HEK293 (cell line): ENCODE results near the gene NAT14.
A peak's percentile ranks its signal among the peaks of the same experiment; 100 is the strongest.

Source experiments
- ATF2 ChIP-seq: fragments of 450-650 bp; formaldehyde crosslinking; IDR thresholded peaks from 2 replicates; pipeline ENCODE4 v1.5.1; 2016; ENCODE audit warnings: missing biosample characterization, missing genetic modification characterization, low read depth
- BCL11A ChIP-seq: fragments of 450-650 bp; formaldehyde crosslinking; IDR thresholded peaks from 2 replicates; pipeline ENCODE4 v1.5.1; 2016; ENCODE audit warnings: low read depth, missing biosample characterization, missing genetic modification characterization
- EGR2 ChIP-seq: fragments of 450-650 bp; formaldehyde crosslinking; IDR thresholded peaks from 2 replicates; pipeline ENCODE4 v1.5.1; 2016; ENCODE audit warnings: low read depth, missing biosample characterization, missing genetic modification characterization
- MEIS1 ChIP-seq: sonication (generic); formaldehyde crosslinking; IDR thresholded peaks from 2 replicates; pipeline ENCODE4 v1.8.1; 2022; ENCODE audit warnings: missing genetic modification reagents, mild to moderate bottlenecking, borderline replicate concordance
- ZBTB26 ChIP-seq: fragments of 450-650 bp; formaldehyde crosslinking; optimal IDR thresholded peaks from 2 replicates; pipeline ENCODE3; 2016; ENCODE audit warnings: missing biosample characterization, mild to moderate bottlenecking, missing genetic modification characterization
- ZBTB48 ChIP-seq: fragments of 450-650 bp; formaldehyde crosslinking; IDR thresholded peaks from 2 replicates; pipeline ENCODE4 v1.5.1; 2016; ENCODE audit warnings: missing biosample characterization, missing genetic modification characterization
- ZFP3 ChIP-seq: fragments of 450-650 bp; formaldehyde crosslinking; IDR thresholded peaks from 2 replicates; pipeline ENCODE4 v1.5.1; 2016; ENCODE audit warnings: low read depth, missing biosample characterization, missing genetic modification characterization
- ZNF133 ChIP-seq: fragments of 450-650 bp; formaldehyde crosslinking; IDR thresholded peaks from 2 replicates; pipeline ENCODE4 v1.5.1; 2016; ENCODE audit warnings: missing biosample characterization, missing genetic modification characterization
- ZNF157 ChIP-seq: fragments of 450-650 bp; formaldehyde crosslinking; IDR thresholded peaks from 2 replicates; pipeline ENCODE4 v1.5.1; 2016; ENCODE audit warnings: missing biosample characterization, missing genetic modification characterization
- ZNF175 ChIP-seq: fragments of 450-650 bp; formaldehyde crosslinking; IDR thresholded peaks from 2 replicates; pipeline ENCODE4 v1.5.1; 2016; ENCODE audit warnings: missing biosample characterization, missing genetic modification characterization
- ZNF280C ChIP-seq: fragments of 450-650 bp; formaldehyde crosslinking; IDR thresholded peaks from 2 replicates; pipeline ENCODE4 v1.5.1; 2016; ENCODE audit warnings: missing biosample characterization, missing genetic modification characterization
- ZNF302 ChIP-seq: fragments of 450-650 bp; formaldehyde crosslinking; IDR thresholded peaks from 2 replicates; pipeline ENCODE4 v1.5.1; 2016; ENCODE audit warnings: missing biosample characterization, missing genetic modification characterization, low read depth
- ZNF335 ChIP-seq: fragments of 450-650 bp; formaldehyde crosslinking; conservative IDR thresholded peaks from 2 replicates; pipeline ENCODE4 v1.5.1; 2016; ENCODE audit warnings: missing biosample characterization, missing genetic modification characterization
- ZNF341 ChIP-seq: fragments of 450-650 bp; formaldehyde crosslinking; IDR thresholded peaks from 2 replicates; pipeline ENCODE4; 2016; ENCODE audit warnings: low read depth, missing biosample characterization, missing genetic modification characterization
- ZNF354C ChIP-seq: fragments of 450-650 bp; formaldehyde crosslinking; IDR thresholded peaks from 2 replicates; pipeline ENCODE4 v1.5.1; 2016; ENCODE audit warnings: missing biosample characterization, missing genetic modification characterization, low read depth, borderline replicate concordance
- ZNF366 ChIP-seq: fragments of 450-650 bp; formaldehyde crosslinking; conservative IDR thresholded peaks from 2 replicates; pipeline ENCODE4 v1.5.1; 2016; ENCODE audit warnings: missing biosample characterization, missing genetic modification characterization
- ZNF404 ChIP-seq: fragments of 450-650 bp; formaldehyde crosslinking; IDR thresholded peaks from 2 replicates; pipeline ENCODE4 v1.5.1; 2017; ENCODE audit warnings: missing biosample characterization, missing genetic modification characterization
- ZNF416 ChIP-seq: fragments of 450-650 bp; formaldehyde crosslinking; IDR thresholded peaks from 2 replicates; pipeline ENCODE4 v1.5.1; 2016; ENCODE audit warnings: missing biosample characterization, missing genetic modification characterization
- ZNF449 ChIP-seq: fragments of 450-650 bp; formaldehyde crosslinking; IDR thresholded peaks from 2 replicates; pipeline ENCODE4 v1.5.1; 2017; ENCODE audit warnings: missing biosample characterization, mild to moderate bottlenecking, missing genetic modification characterization, moderate library complexity
- ZNF501 ChIP-seq: fragments of 450-650 bp; formaldehyde crosslinking; IDR thresholded peaks from 2 replicates; pipeline ENCODE4 v1.5.1; 2016; ENCODE audit warnings: missing biosample characterization, missing genetic modification characterization
- ZNF514 ChIP-seq: fragments of 450-650 bp; formaldehyde crosslinking; IDR thresholded peaks from 2 replicates; pipeline ENCODE4 v1.5.1; 2016; ENCODE audit warnings: missing biosample characterization, missing genetic modification characterization
- ZNF521 ChIP-seq: fragments of 450-650 bp; formaldehyde crosslinking; IDR thresholded peaks from 2 replicates; pipeline ENCODE4 v1.5.1; 2017; ENCODE audit warnings: missing biosample characterization, mild to moderate bottlenecking, missing genetic modification characterization
- ZNF530 ChIP-seq: fragments of 450-650 bp; formaldehyde crosslinking; IDR thresholded peaks from 2 replicates; pipeline ENCODE4 v1.5.1; 2016; ENCODE audit warnings: low read depth, missing biosample characterization, missing genetic modification characterization
- ZNF549 ChIP-seq: fragments of 450-650 bp; IDR thresholded peaks from 2 replicates; pipeline ENCODE4 v1.5.1; 2018; ENCODE audit warnings: missing biosample characterization, missing genetic modification characterization, mild to moderate bottlenecking, inconsistent platforms, moderate library complexity
- ZNF623 ChIP-seq: fragments of 450-650 bp; formaldehyde crosslinking; IDR thresholded peaks from 2 replicates; pipeline ENCODE4 v1.5.1; 2016; ENCODE audit warnings: missing biosample characterization, missing genetic modification characterization
- ZNF660 ChIP-seq: fragments of 450-650 bp; IDR thresholded peaks from 2 replicates; pipeline ENCODE4 v1.5.1; 2018; ENCODE audit warnings: missing biosample characterization, mild to moderate bottlenecking, missing genetic modification characterization
- ZNF664 ChIP-seq: fragments of 450-650 bp; formaldehyde crosslinking; IDR thresholded peaks from 2 replicates; pipeline ENCODE4 v1.5.1; 2016; ENCODE audit warnings: missing biosample characterization, missing genetic modification characterization
- ZNF677 ChIP-seq: fragments of 450-650 bp; IDR thresholded peaks from 2 replicates; pipeline ENCODE4 v1.5.0; 2018; ENCODE audit warnings: missing biosample characterization, mild to moderate bottlenecking, missing genetic modification characterization, moderate library complexity
- ZNF747 ChIP-seq: fragments of 450-650 bp; formaldehyde crosslinking; IDR thresholded peaks from 2 replicates; pipeline ENCODE4 v1.5.1; 2016; ENCODE audit warnings: missing biosample characterization, missing genetic modification characterization
- ZNF76 ChIP-seq: fragments of 450-650 bp; formaldehyde crosslinking; IDR thresholded peaks from 2 replicates; pipeline ENCODE4; 2016; ENCODE audit warnings: low read depth, missing biosample characterization, missing genetic modification characterization, borderline replicate concordance
- ZNF837 ChIP-seq: fragments of 450-650 bp; formaldehyde crosslinking; IDR thresholded peaks from 2 replicates; pipeline ENCODE4 v1.5.1; 2016; ENCODE audit warnings: missing biosample characterization, missing genetic modification characterization
- TF ChIP-seq, protein P1 (sequence below): fragments of 450-650 bp; formaldehyde crosslinking; IDR thresholded peaks from 2 replicates; pipeline ENCODE4 v1.5.1; 2016; ENCODE audit warnings: missing biosample characterization, missing genetic modification characterization
- TF ChIP-seq, protein P2 (sequence below): fragments of 450-650 bp; formaldehyde crosslinking; IDR thresholded peaks from 2 replicates; pipeline ENCODE4 v1.5.1; 2016; ENCODE audit warnings: missing biosample characterization, missing genetic modification characterization

NAT14 gene

GRCh38 chr19:55486971-55487923, 2.3 kb downstream of the NAT14 start (continued):
- TF ChIP-seq ZNF660 (tag by site-specific recombination) = peak; percentile 81
- no peak for TF ChIP-seq MEIS1 (CRISPR knock-in tag)
- TF ChIP-seq ZNF747 (tag by site-specific recombination) = no peak
- no peak for TF ChIP-seq ZNF404 (tag by site-specific recombination)
- TF ChIP-seq ZNF677 = no peak
- TF ChIP-seq ZBTB26 (tag by site-specific recombination) = no peak
- TF ChIP-seq ZNF449 (tag by site-specific recombination) = no peak
- TF ChIP-seq, protein P1, sequence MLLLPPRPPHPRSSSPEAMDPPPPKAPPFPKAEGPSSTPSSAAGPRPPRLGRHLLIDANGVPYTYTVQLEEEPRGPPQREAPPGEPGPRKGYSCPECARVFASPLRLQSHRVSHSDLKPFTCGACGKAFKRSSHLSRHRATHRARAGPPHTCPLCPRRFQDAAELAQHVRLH = no peak
- no peak for TF ChIP-seq EGR2 (tag by site-specific recombination)
- no peak for TF ChIP-seq ATF2 (tag by site-specific recombination)
- TF ChIP-seq ZNF280C = no peak
- no peak for TF ChIP-seq ZNF549 (tag by site-specific recombination)
- no peak for TF ChIP-seq ZNF514 (tag by site-specific recombination)
- TF ChIP-seq ZNF175 (tag by site-specific recombination) = no peak
- TF ChIP-seq ZNF416 = no peak
- TF ChIP-seq ZNF354C (tag by site-specific recombination) = no peak
- TF ChIP-seq ZBTB48 (tag by site-specific recombination) = no peak
- TF ChIP-seq, protein P2, sequence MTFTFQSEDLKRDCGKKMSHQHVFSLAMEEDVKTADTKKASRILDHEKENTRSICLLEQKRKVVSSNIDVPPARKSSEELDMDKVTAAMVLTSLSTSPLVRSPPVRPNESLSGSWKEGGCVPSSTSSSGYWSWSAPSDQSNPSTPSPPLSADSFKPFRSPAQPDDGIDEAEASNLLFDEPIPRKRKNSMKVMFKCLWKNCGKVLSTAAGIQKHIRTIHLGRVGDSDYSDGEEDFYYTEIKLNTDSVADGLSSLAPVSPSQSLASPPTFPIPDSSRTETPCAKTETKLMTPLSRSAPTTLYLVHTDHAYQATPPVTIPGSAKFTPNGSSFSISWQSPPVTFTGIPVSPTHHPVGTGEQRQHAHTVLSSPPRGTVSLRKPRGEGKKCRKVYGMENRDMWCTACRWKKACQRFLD = no peak
- TF ChIP-seq ZNF157 (tag by site-specific recombination) = no peak
- TF ChIP-seq ZNF521 (tag by site-specific recombination) = no peak
- TF ChIP-seq ZNF837 (tag by site-specific recombination) = no peak
- no peak for TF ChIP-seq ZNF664 (tag by site-specific recombination)
- no peak for TF ChIP-seq ZNF341 (tag by site-specific recombination)
- TF ChIP-seq ZNF366 (tag by site-specific recombination) = peak; percentile 51
- peak; percentile 78; the same call in 1 of the 2 replicates for TF ChIP-seq BCL11A
- no peak for TF ChIP-seq ZNF302 (tag by site-specific recombination)
- no peak for TF ChIP-seq ZFP3 (tag by site-specific recombination)
- no peak for TF ChIP-seq ZNF623 (tag by site-specific recombination)
- TF ChIP-seq ZNF133 (tag by site-specific recombination) = no peak
- TF ChIP-seq ZNF335 (tag by site-specific recombination) = peak; percentile 69
- no peak for TF ChIP-seq ZNF76
- peak; percentile 45; the same call in 1 of the 2 replicates for TF ChIP-seq ZNF501 (tag by site-specific recombination)
- TF ChIP-seq ZNF530 (tag by site-specific recombination) = no peak
